ENCODE results near the gene FBN2. TPM values are rescaled to one million over a fixed set of nuclear protein-coding genes. Genes with fewer than 3 reads are reported as not detected.

Gene FBN2
- total RNA-seq, 1 experiment from 2014 or later = 0.08 TPM

GRCh38 chr5:128346038-128346437, 192.0 kb downstream of the FBN2 start:
- no peak for ATAC-seq
- H3K27ac ChIP-seq (ENCODE audit: low read length) = no peak overlapping the region
- H3K27me3 ChIP-seq (ENCODE audit: control insufficient read depth, insufficient read depth, low read length) = peaks cover 2% of the 10 kb centered on the region; the same call in 1 of the 2 replicates
- intact Hi-C loops (cut with micrococcal nuclease; ENCODE audit: unreplicated experiment) (no loop called here), in situ Hi-C loops (cut with HindIII; ENCODE audit: low pct_unique_long_range_greater_than_20kb, low sequenced_read_pairs) (no loop called here)
- no peak overlapping the region for H3K4me3 ChIP-seq (ENCODE audit: low read depth in 2 of 2, low read length in 2 of 2)
- TF ChIP-seq SIN3A (IDR thresholded peaks at IDR 0.05; ENCODE audit: borderline replicate concordance, insufficient read depth, low read depth, low read length) (no peak), TCF7L2 (IDR thresholded peaks at IDR 0.05; ENCODE audit: low read depth, low read length) (no peak), CTCF (IDR thresholded peaks at IDR 0.05) (no peak), REST (IDR thresholded peaks at IDR 0.05; ENCODE audit: insufficient read depth in 1 of 2, low read depth in 2 of 2, low read length in 1 of 2) (no peak), POLR2AphosphoS5 (IDR thresholded peaks at IDR 0.05; ENCODE audit: low read depth, low read length) (no peak)
- ChIA-PET CTCF (no interaction called here), POLR2A (interaction anchor here (0.7 kb wide), 1 partner anchor 211 kb away, joined by 3 read pairs; no protein-coding TSS in a partner anchor)
- H3K36me3 ChIP-seq (ENCODE audit: control insufficient read depth, insufficient read depth, low read length) = no peaks in the 10 kb centered on the region
- H3K9me3 ChIP-seq (ENCODE audit: control insufficient read depth, insufficient read depth, low read depth, low read length) = no peaks in the 10 kb centered on the region
- DNase-seq (ENCODE audit: low read depth, low spot score) = no peak
- no peaks in the 10 kb centered on the region for H3K4me1 ChIP-seq (ENCODE audit: control insufficient read depth, insufficient read depth, low read length)
- BruUV-seq (replicated peaks) = no TSS peak

GRCh38 chr5:128345247-128345646, 192.8 kb downstream of the FBN2 start:
- DNase-seq (ENCODE audit: low read depth, low spot score) (no peak), ATAC-seq (no peak)
- no peak overlapping the region for H3K27ac ChIP-seq (ENCODE audit: low read length)
- no peak for TF ChIP-seq REST (IDR thresholded peaks at IDR 0.05; ENCODE audit: insufficient read depth in 1 of 2, low read depth in 2 of 2, low read length in 1 of 2)
- no peak for TF ChIP-seq TCF7L2 (IDR thresholded peaks at IDR 0.05; ENCODE audit: low read depth, low read length)
- TF ChIP-seq CTCF (IDR thresholded peaks at IDR 0.05) = no peak
- no peak for TF ChIP-seq POLR2AphosphoS5 (IDR thresholded peaks at IDR 0.05; ENCODE audit: low read depth, low read length)
- no peak for TF ChIP-seq SIN3A (IDR thresholded peaks at IDR 0.05; ENCODE audit: borderline replicate concordance, insufficient read depth, low read depth, low read length)
- no peaks in the 10 kb centered on the region for H3K4me1 ChIP-seq (ENCODE audit: control insufficient read depth, insufficient read depth, low read length)
- CTCF ChIA-PET = no interaction called here
- in situ Hi-C loops (cut with HindIII; ENCODE audit: low pct_unique_long_range_greater_than_20kb, low sequenced_read_pairs) (no loop called here), intact Hi-C loops (cut with micrococcal nuclease; ENCODE audit: unreplicated experiment) (no loop called here)
- no peak overlapping the region for H3K4me3 ChIP-seq (ENCODE audit: low read depth in 2 of 2, low read length in 2 of 2)
- BruUV-seq (replicated peaks) = no TSS peak
- no peaks in the 10 kb centered on the region for H3K36me3 ChIP-seq (ENCODE audit: control insufficient read depth, insufficient read depth, low read length)
- peaks cover 2% of the 10 kb centered on the region; the same call in 1 of the 2 replicates for H3K27me3 ChIP-seq (ENCODE audit: control insufficient read depth, insufficient read depth, low read length)
- POLR2A ChIA-PET = no interaction called here
- H3K9me3 ChIP-seq (ENCODE audit: control insufficient read depth, insufficient read depth, low read depth, low read length) = no peaks in the 10 kb centered on the region
